B cell (primary cell): ENCODE measurements around the gene FKBP14. TPM values are rescaled to one million over a fixed set of nuclear protein-coding genes. Genes with fewer than 3 reads are reported as not detected.

Source experiments
- ATAC-seq: fragments of 200-7000 bp; cut with Tn5 transposase; one replicate; pipeline ENCODE4 v1.10.0; 2021; ENCODE audit warnings: low read depth, mild to moderate bottlenecking, moderate number of reproducible peaks, moderate library complexity
- CTCF ChIA-PET: fragments of 350-600 bp; sonication (Branson Sonifier 250); formaldehyde crosslinking; loops from one replicate; lab custom pipeline; 2021; ENCODE audit warnings: antibody characterized with exemption, inconsistent platforms; lab: Charles Lee
- POLR2A ChIA-PET: fragments of 350-600 bp; sonication (Branson Sonifier 250); formaldehyde crosslinking; loops from one replicate; lab custom pipeline; 2021; ENCODE audit warnings: antibody characterized with exemption; lab: Charles Lee
- DNase-seq: peaks from one replicate; pipeline ENCODE4 v3.0.0; 2013
- H2AFZ ChIP-seq: 2 replicates; pipeline ENCODE4 v1.6.1; 2012; ENCODE audit warnings: mild to moderate bottlenecking, low read depth, low read length; ENCODE audit not compliant: insufficient read depth, poor library complexity, severe bottlenecking
- H3K27ac ChIP-seq, 2 donors: 1 replicate in 1 of 2; 2 replicates in 1 of 2; pipeline ENCODE4 v1.5.1; 2012 to 2013; ENCODE audit warnings: low read length in 2 of 2, mild to moderate bottlenecking in 2 of 2, moderate library complexity in 1 of 2
- H3K27me3 ChIP-seq, 4 experiments: fragments of 200-600 bp in 1 of 4; sonication (generic) in 1 of 4; replicated peaks in 1 of 4; 1 replicate in 2 of 4; 2 replicates in 2 of 4; pipeline versions ENCODE4 v1.6.1 to v1.7.0; 2013 to 2016; ENCODE audit warnings: low read length in 3 of 4, mild to moderate bottlenecking in 2 of 4, mixed read lengths in 1 of 4, moderate library complexity in 1 of 4; ENCODE audit not compliant: insufficient read depth in 4 of 4, control insufficient read depth in 3 of 4; ENCODE audit errors: control extremely low read depth in 1 of 4
- H3K36me3 ChIP-seq, 2 experiments: replicated peaks in 1 of 2; 1 replicate in 1 of 2; 2 replicates in 1 of 2; pipeline versions ENCODE4 v1.6.1 to v1.7.1; 2013; ENCODE audit warnings: low read length in 1 of 2; ENCODE audit not compliant: insufficient read depth in 2 of 2, control insufficient read depth in 1 of 2; ENCODE audit errors: control extremely low read depth in 1 of 2, extremely low read depth in 1 of 2
- H3K4me1 ChIP-seq, 2 donors: fragments of 200-600 bp in 1 of 2; sonication (generic) in 1 of 2; 1 replicate in 1 of 2; 2 replicates in 1 of 2; pipeline versions ENCODE4 v1.5.1 to v1.6.1; 2013 to 2017; ENCODE audit warnings: low read length in 2 of 2; ENCODE audit not compliant: control insufficient read depth in 2 of 2, insufficient read depth in 2 of 2
- H3K4me2 ChIP-seq: replicated peaks from 2 replicates; pipeline ENCODE3; 2012; ENCODE audit warnings: mild to moderate bottlenecking, low read depth, low read length; ENCODE audit not compliant: poor library complexity, severe bottlenecking
- H3K4me3 ChIP-seq, 5 experiments: fragments of 200-600 bp in 1 of 5; sonication (generic) in 1 of 5; 1 replicate in 3 of 5; 2 replicates in 2 of 5; pipeline versions ENCODE4 v1.5.1 to v1.7.0; 2011 to 2016; ENCODE audit warnings: low read length in 4 of 5, mild to moderate bottlenecking in 4 of 5, low read depth in 2 of 5, control low read depth in 1 of 5, moderate library complexity in 1 of 5; ENCODE audit not compliant: insufficient read depth in 1 of 5; ENCODE audit errors: control extremely low read depth in 1 of 5, extremely low read depth in 1 of 5
- H3K79me2 ChIP-seq: fragments of 200-600 bp; sonication (generic); one replicate; pipeline ENCODE4 v1.6.0; 2016; ENCODE audit warnings: low read length; ENCODE audit not compliant: control insufficient read depth, insufficient read depth
- H3K9ac ChIP-seq: fragments of 200-600 bp; sonication (generic); 2 replicates; pipeline ENCODE4 v1.6.1; 2017; ENCODE audit warnings: mild to moderate bottlenecking, low read length, moderate library complexity
- H3K9me3 ChIP-seq, 3 donors: one replicate each; pipeline versions ENCODE4 v1.6.1 to v1.7.1; 2013; ENCODE audit warnings: low read length in 2 of 3; ENCODE audit not compliant: control insufficient read depth in 2 of 3, insufficient read depth in 1 of 3; ENCODE audit errors: control extremely low read depth in 1 of 3
- H4K20me1 ChIP-seq: 2 replicates; pipeline ENCODE4 v1.6.0; 2012; ENCODE audit warnings: mild to moderate bottlenecking, low read length; ENCODE audit not compliant: insufficient read depth, control insufficient read depth, poor library complexity, severe bottlenecking
- H3K27ac Mint-ChIP-seq: one replicate; pipeline ENCODE4 v1.8.0; 2021; ENCODE audit warnings: mixed read lengths
- H3K27me3 Mint-ChIP-seq: one replicate; pipeline ENCODE4 v1.8.0; 2021; ENCODE audit warnings: mixed read lengths
- H3K4me1 Mint-ChIP-seq: one replicate; pipeline ENCODE4 v1.8.0; 2021; ENCODE audit warnings: mixed read lengths
- H3K4me3 Mint-ChIP-seq: one replicate; pipeline ENCODE4 v1.8.0; 2021; ENCODE audit warnings: mixed read lengths
- H3K9me3 Mint-ChIP-seq: one replicate; pipeline ENCODE4 v1.8.0; 2022; ENCODE audit warnings: mixed read lengths; ENCODE audit not compliant: insufficient read depth
- EZH2 ChIP-seq: IDR thresholded peaks from 2 replicates; pipeline ENCODE4 v1.6.1; 2012; ENCODE audit warnings: borderline replicate concordance, low read depth, mild to moderate bottlenecking, moderate library complexity, low read length; ENCODE audit not compliant: insufficient read depth, poor library complexity, severe bottlenecking
- WGBS: methylation state at CpG from one replicate; pipeline ENCODE4 v1.1.5; 2013; ENCODE audit warnings: missing lambda C conversion rate; ENCODE audit not compliant: insufficient coverage; 5-methylcytosine and 5-hydroxymethylcytosine counted together
- intact Hi-C: fragments of 100-400 bp; cut with micrococcal nuclease; formaldehyde crosslinking; loops from one replicate; pipeline ENCODE4 v1.10.0; 2022
- polyA plus RNA-seq: library from polyadenylated mRNA; depleted of rRNA; stranded (reverse); fragments of >200 nt; gene quantifications from 2 replicates; pipeline ENCODE4 v1.2.3, GENCODE V29; 2012
- total RNA-seq, 2 donors: library from RNA; stranded (reverse); fragments of 120-200 nt in 1 of 2; gene quantifications; 1 replicate in 1 of 2; 2 replicates in 1 of 2; pipeline versions ENCODE4 v1.2.3 to v1.2.4, GENCODE V29; 2013 to 2022
- TF ChIP-seq, protein P1 (sequence below): fragments of 200-600 bp; IDR thresholded peaks from one replicate; pipeline ENCODE4 v1.8.0; 2022; ENCODE audit warnings: antibody characterized with exemption, mild to moderate bottlenecking

FKBP14 gene
- total and polyA plus RNA-seq, 2 donors (not counting 1 experiment from before 2014, with no cell fraction given): 2.8 to 4.2 TPM

DNA sequence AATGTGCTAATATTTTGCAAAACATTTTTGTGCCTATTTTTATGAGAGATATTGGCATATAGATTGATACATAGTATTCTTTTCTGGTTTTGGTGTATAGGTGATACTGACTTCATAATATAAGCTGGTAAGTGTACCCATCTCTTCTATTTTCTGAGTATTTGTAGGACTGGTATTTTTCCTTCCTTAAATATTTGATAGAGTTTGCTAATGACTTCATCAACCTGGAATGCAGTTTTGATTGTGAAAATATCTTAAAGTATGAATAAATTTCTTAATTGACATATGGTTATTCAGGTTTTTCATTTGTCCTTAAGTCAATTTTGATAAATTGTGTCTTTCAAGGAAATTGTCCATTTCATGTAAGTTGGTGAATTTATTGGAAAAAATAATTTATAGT, 30.9 kb downstream of the FKBP14 start:
- Histone ChIP-seq H4K20me1 (no peaks in the 10 kb centered on the region), H3K4me1 (no peaks in the 10 kb centered on the region), H3K36me3 (no peaks in the 10 kb centered on the region), H3K27ac (no peak overlapping the region), H3K9me3 (peaks cover 0 to 20% (median 20%) of the 10 kb centered on the region in 3 donors), H3K27me3 (peaks cover 0 to 14% (median 0%) of the 10 kb centered on the region in 4 experiments), H3K4me2 (no peak overlapping the region), H3K79me2 (peaks cover 3% of the 10 kb centered on the region), H3K9ac (no peak overlapping the region), H3K4me3 (no peak overlapping the region), H2AFZ (no peak overlapping the region)
- CTCF ChIA-PET: no interaction called here
- DNase-seq: no peak
- peaks cover 5% of the 10 kb centered on the region for H3K9me3 Mint-ChIP-seq
- intact Hi-C loops: no loop called here
- H3K27ac Mint-ChIP-seq: no peak overlapping the region
- TF ChIP-seq, protein P1, sequence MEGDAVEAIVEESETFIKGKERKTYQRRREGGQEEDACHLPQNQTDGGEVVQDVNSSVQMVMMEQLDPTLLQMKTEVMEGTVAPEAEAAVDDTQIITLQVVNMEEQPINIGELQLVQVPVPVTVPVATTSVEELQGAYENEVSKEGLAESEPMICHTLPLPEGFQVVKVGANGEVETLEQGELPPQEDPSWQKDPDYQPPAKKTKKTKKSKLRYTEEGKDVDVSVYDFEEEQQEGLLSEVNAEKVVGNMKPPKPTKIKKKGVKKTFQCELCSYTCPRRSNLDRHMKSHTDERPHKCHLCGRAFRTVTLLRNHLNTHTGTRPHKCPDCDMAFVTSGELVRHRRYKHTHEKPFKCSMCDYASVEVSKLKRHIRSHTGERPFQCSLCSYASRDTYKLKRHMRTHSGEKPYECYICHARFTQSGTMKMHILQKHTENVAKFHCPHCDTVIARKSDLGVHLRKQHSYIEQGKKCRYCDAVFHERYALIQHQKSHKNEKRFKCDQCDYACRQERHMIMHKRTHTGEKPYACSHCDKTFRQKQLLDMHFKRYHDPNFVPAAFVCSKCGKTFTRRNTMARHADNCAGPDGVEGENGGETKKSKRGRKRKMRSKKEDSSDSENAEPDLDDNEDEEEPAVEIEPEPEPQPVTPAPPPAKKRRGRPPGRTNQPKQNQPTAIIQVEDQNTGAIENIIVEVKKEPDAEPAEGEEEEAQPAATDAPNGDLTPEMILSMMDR: no peak
- no peak for TF ChIP-seq EZH2
- no peaks in the 10 kb centered on the region for H3K27me3 Mint-ChIP-seq
- POLR2A ChIA-PET: no interaction called here
- no peak for ATAC-seq
- no peak overlapping the region for H3K4me3 Mint-ChIP-seq
- peaks cover 3% of the 10 kb centered on the region for H3K4me1 Mint-ChIP-seq

GRCh38 chr7:29993140-29993539, 33.4 kb downstream of the FKBP14 start:
- peaks cover 0 to 20% (median 20%) of the 10 kb centered on the region in 3 donors for H3K9me3 ChIP-seq
- H3K27ac ChIP-seq: no peak overlapping the region
- H3K4me3 Mint-ChIP-seq: no peak overlapping the region
- H3K4me3 ChIP-seq: no peak overlapping the region
- H2AFZ ChIP-seq: no peak overlapping the region
- no peak overlapping the region for H3K9ac ChIP-seq
- H3K36me3 ChIP-seq: no peaks in the 10 kb centered on the region
- POLR2A ChIA-PET: no interaction called here
- intact Hi-C loops: no loop called here
- CTCF ChIA-PET: interaction anchor here (1.2 to 2.0 kb wide), 2 partner anchors 40 to 68 kb away, joined by 3 to 7 read pairs; no protein-coding TSS in a partner anchor
- H3K4me1 ChIP-seq: peaks cover 12 to 13% of the 10 kb centered on the region in 2 donors
- no peaks in the 10 kb centered on the region for H3K27me3 Mint-ChIP-seq
- H3K4me2 ChIP-seq: no peak overlapping the region
- no peak for ATAC-seq
- no peak for TF ChIP-seq EZH2
- TF ChIP-seq, protein P1: no peak
- DNase-seq: no peak
- H3K27ac Mint-ChIP-seq: no peak overlapping the region
- no peaks in the 10 kb centered on the region for H4K20me1 ChIP-seq
- H3K4me1 Mint-ChIP-seq: peaks cover 15% of the 10 kb centered on the region
- peaks cover 15% of the 10 kb centered on the region for H3K79me2 ChIP-seq
- H3K9me3 Mint-ChIP-seq: peaks cover 5% of the 10 kb centered on the region
- peaks cover 0 to 22% (median 0%) of the 10 kb centered on the region in 4 experiments for H3K27me3 ChIP-seq
- WGBS: no CpG with 5 or more reads among the region's 4 CpGs
